Measurements from ENCODE around the gene PIH1D1.

- TF ChIP-seq CTCF (IDR thresholded peaks at IDR 0.05) (no peak), EP300 (IDR thresholded peaks at IDR 0.05) (no peak)
Observed at GRCh38 chr19:49468199-49468598, 16.6 kb upstream of the PIH1D1 start.

All from sigmoid colon (tissue), 4 donors.